GM21528 (cell line): ENCODE data around the gene GALNTL6.

Experiments used
- ATAC-seq: cut with Tn5 transposase; IDR thresholded peaks from one replicate; pipeline ENCODE4 v1.9.1; 2021; ENCODE audit warnings: mild to moderate bottlenecking, moderate library complexity; ENCODE audit not compliant: unreplicated experiment, low FRiP score

GALNTL6 gene

GRCh38 chr4:172514011-172514410 lies 700.8 kb downstream of the GALNTL6 start:
- no peak for ATAC-seq

GRCh38 chr4:172514801-172515200 lies 701.6 kb downstream of the GALNTL6 start:
- no peak for ATAC-seq

DNA sequence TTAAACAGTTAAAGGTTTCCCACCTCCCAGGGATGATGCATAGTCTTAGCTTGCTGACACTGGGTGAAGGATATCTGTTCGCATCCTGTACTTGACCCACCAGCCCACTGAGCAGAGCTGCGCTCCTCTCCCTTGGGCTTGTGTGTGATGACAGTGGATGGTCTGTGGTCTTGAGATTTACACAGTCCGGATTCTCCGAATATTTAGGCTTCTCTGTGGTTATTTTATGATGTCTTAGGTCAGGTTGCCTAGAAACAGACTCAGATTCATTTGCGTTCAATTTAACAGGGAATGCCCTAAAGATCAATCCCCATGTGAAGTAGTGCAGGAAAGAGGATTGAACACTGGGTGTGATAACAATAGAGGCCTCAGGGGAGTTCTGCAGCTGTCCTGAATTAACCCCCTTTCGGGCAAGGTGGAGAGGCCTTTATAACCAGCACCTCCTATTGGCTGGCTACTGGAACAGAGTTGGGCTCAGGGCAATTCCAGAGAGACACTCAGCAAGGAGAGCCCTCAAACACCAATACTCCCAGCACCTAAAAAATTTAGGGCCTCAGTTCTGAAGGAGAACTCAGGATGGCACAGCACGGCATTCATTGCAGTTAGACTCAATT lies 702.2 kb downstream of the GALNTL6 start:
- no peak for ATAC-seq

- ATAC-seq: no peak
Observed at GRCh38 chr4:172517391-172517790, 704.2 kb downstream of the GALNTL6 start.

GRCh38 chr4:172521248-172521647 lies 708.0 kb downstream of the GALNTL6 start:
- ATAC-seq: no peak

- ATAC-seq: no peak
Observed at GRCh38 chr4:172521680-172522079, 708.5 kb downstream of the GALNTL6 start.

DNA sequence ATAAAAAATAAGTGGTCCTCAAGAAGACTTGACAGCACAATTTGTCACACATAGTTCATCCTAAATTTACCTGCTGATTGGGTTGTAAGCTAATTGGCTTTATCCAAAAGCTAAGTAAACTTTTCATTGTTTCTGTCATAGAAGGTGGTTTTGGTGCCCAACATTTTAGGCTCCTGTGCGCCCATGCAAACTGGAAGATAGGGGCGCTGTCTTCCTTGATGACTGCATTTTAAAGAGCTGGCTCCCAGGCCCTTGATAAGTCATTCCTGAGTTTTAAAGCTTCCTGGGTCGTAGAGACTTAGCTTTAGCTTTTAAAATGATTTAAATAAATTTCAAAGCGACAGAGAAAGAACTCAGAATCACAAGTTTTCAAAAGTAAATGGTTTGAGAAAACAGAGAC lies 730.0 kb downstream of the GALNTL6 start:
- no peak for ATAC-seq

GRCh38 chr4:172546782-172547181 lies 733.6 kb downstream of the GALNTL6 start:
- ATAC-seq: peak; percentile 73

DNA sequence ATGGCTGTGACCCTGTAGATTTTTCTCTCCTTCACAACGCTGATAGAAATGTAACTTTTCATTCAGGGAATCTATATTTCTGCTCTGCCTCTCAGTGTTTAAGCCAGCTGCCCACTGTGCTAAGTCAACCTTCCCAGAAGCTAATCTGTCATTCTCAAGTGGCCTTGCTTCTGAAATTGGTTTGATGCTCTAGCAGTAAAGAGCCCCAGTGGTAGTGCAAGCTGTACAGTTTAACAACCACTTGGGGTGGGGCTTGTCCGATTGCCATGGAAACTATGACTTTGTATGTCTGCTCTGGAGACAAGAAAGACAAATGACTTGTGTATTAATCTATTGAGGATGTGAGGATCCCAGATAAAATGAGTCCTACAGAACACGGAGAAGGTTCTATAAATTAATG lies 734.5 kb downstream of the GALNTL6 start:
- ATAC-seq: no peak

DNA sequence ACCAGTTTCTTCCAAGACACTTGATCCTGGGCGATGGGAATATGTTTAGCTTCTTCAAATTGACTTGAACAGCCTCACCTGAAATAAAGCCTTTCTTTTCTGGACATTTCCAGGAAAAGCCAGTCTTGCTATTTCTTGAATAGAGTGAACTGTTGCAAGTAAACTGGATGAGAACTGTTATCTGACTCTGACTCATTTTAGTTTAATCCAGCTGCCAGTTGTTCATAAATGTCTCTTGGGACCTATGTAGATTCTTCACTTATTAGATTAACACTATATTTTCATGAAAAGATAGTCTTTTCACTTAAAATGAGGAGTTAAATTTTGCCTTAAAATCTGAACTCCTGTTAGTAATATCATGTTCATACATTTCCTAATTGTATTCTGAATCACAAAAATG lies 740.0 kb downstream of the GALNTL6 start:
- ATAC-seq: no peak

DNA sequence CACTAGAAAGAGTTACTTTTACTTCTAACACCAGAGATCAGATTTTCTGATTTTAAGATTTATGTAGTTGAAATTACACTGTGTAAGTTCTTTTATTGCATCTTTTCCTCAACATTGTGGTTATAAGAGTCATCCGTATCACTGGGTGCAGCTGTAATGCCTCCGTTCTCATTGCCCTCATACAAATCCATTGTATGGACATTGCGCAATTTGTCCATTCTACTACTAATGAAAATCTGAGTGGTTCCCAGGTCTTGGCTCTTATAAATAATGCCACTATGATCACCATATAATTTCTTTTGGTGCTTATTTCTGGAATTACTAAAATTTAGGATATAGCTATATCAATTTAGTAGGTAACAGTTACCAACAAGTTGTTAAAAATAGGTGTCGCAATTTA lies 741.4 kb downstream of the GALNTL6 start:
- ATAC-seq: no peak

- ATAC-seq: no peak
Observed at GRCh38 chr4:172555725-172556124, 742.5 kb downstream of the GALNTL6 start.

GRCh38 chr4:172573899-172574298 lies 760.7 kb downstream of the GALNTL6 start:
- no peak for ATAC-seq

DNA sequence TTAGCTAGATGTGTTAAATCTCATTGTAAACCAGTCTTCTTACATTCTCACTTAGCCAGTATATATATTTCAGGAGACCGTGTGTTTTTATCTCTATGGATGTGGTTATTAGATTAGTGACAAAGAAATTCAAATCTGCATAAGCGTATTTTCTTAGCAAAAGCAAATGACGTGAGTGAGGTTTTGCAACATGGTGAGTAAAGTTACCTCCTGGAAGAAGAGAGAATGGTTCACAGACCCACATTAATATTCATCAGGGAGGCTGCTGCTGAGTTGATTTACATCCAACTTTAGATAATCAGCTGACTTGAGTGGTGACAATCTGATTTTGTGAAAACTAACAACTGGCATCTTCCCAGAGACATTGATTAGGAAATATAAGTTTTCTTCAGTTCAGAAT lies 765.5 kb downstream of the GALNTL6 start:
- ATAC-seq: no peak

GRCh38 chr4:172584816-172585215 lies 771.6 kb downstream of the GALNTL6 start:
- no peak for ATAC-seq

DNA sequence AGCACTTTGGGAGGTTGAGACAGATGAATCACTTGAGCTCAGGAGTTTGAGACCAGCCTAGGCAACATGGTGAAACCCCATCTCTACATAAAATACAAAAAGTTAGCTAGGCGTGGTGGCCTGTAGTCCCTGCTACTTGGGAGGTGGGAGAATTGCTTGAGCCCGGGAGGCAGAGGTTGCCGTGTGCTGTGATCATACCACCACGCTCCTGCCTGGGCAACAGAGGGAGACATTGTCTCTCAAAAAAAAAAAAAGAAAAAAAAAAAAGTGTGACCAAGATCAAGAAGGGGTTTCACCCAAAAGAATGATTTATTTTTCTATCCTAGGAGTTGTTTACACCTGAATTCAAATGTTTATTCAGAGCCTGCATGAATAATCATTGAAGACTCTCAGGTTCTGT lies 783.0 kb downstream of the GALNTL6 start:
- ATAC-seq: no peak

DNA sequence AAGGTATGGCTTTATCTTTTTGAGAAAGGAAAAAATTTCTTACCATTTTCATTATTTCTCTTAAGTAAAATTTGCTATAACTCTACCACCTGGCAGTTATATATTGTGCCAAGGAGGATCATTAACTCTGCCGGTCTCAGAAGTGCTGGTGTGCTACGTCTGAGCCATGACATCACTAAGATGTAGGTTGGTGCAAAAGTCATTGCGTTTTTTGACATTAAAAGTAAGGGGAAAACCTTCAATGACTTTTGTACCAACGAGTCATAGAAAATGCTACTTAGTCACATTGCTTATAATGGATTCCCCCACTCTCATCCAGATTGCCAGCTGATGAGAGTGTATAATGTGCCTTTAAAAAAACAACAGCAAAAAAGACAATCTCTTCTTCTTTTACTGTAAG lies 786.4 kb downstream of the GALNTL6 start:
- ATAC-seq: no peak

- ATAC-seq: no peak
Observed at GRCh38 chr4:172601195-172601594, 788.0 kb downstream of the GALNTL6 start.

DNA sequence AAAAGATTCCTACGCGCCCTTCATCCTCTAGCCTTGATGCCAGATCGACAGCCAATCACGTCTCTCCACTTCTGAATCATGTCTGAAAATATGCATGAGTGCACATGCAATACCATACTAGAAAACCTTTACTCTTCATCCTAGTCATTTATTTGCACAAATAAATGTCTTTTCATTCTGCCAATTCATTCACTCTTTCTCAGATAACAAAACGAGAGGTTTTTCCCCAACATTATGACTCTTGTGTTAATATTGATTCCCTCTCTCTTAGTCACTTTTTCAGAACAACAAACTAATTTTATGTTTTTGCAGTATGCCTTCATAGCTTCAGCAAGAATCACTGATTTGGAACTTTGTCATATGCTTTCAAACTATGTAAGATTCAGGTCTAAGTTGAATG lies 806.0 kb downstream of the GALNTL6 start:
- no peak for ATAC-seq

DNA sequence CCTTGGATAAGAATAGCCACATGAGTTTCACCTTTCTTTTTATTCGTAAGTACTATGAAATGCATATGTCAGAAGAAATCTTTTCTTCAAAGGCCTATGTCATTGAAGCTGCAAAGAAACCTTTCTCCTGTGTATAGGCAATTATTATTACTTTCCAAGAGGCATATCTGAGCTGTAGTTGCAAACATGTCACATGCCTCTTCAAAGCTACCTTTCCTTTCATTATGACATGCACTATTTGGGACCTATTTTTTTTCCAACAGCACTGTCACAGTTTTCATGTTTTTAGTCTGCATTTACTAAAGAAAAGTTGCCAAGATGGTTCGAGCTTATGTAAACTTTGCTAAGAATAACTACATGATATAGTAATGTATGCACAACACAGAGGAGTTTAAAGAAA lies 806.6 kb downstream of the GALNTL6 start:
- no peak for ATAC-seq

GRCh38 chr4:172628263-172628662 lies 815.1 kb downstream of the GALNTL6 start:
- ATAC-seq: no peak

GRCh38 chr4:172630280-172630679 lies 817.1 kb downstream of the GALNTL6 start:
- ATAC-seq: no peak

DNA sequence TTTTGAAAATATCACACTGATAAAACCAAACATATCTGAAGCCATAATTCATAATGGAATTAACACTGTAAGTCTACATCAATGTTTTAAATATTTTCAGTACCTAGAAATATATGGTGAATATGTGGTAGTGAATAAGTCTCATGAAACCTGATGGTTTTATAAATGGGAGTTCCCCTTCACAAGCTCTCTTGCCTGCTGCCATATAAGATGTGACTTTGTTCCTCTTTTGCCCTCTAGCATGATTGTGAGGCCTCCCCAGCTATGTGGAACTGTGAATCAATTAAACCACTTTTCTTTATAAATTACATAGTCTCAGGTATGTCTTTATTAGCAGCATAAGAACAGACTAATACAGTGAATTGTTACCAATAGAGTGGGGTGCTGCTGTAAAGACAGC lies 818.6 kb downstream of the GALNTL6 start:
- no peak for ATAC-seq
